Right cardiac atrium (tissue), 5 donors: ENCODE data around the gene MRTFA. TPM values are rescaled to one million over a fixed set of nuclear protein-coding genes. Genes with fewer than 3 reads are reported as not detected.

Experiments
- ATAC-seq, 2 donors: fragments of 200-7000 bp; cut with Tn5 transposase; one replicate each; pipeline versions ENCODE4 v1.8.0 to v1.9.1; 2020; ENCODE audit warnings: moderate library complexity in 2 of 2, mild to moderate bottlenecking in 1 of 2
- DNase-seq, 3 donors: peaks; one replicate each; pipeline ENCODE4 v3.0.0-alpha.2; 2020
- H3K27ac ChIP-seq: one replicate; pipeline ENCODE4 v1.5.1; 2013; ENCODE audit warnings: mild to moderate bottlenecking, low read length, control low read depth, moderate library complexity
- H3K27me3 ChIP-seq: one replicate; pipeline ENCODE4 v1.6.1; 2013; ENCODE audit not compliant: control insufficient read depth, insufficient read depth
- H3K4me1 ChIP-seq: one replicate; pipeline ENCODE4 v1.6.1; 2013; ENCODE audit warnings: low read length; ENCODE audit not compliant: control insufficient read depth, insufficient read depth
- H3K4me3 ChIP-seq: one replicate; pipeline ENCODE4 v1.5.1; 2013; ENCODE audit warnings: low read length, control low read depth
- H3K9me3 ChIP-seq: one replicate; pipeline ENCODE4 v1.6.1; 2013; ENCODE audit warnings: low read length; ENCODE audit not compliant: control insufficient read depth
- WGBS: extraction: QIAGEN DNeasy Blood & Tissue Kit; methylation state at CpG from one replicate; pipeline ENCODE4 v1.1.7; 2013; 5-methylcytosine and 5-hydroxymethylcytosine counted together
- intact Hi-C, 4 donors: fragments of 100-400 bp; cut with DNase I; formaldehyde crosslinking; loops; one replicate each; pipeline versions ENCODE4 v1.11.0 to v1.14.0; 2022 to 2023
- long read RNA-seq, 4 donors: library from polyadenylated mRNA; unstranded; transcript quantifications; one replicate each; pipeline ENCODE4 v2.0.0, GENCODE V29; 2020 to 2021
- polyA plus RNA-seq: library from polyadenylated mRNA; stranded (reverse); fragments of 200-250 nt; gene quantifications from one replicate; pipeline ENCODE4 v1.2.3, GENCODE V29; 2013
- total RNA-seq, 4 donors: library from RNA; stranded (reverse); fragmentation: NEBNext Ultra II Directional; extraction: Animal tissue kit (Norgen Biotek cat#: 25700); gene quantifications; one replicate each; pipeline ENCODE4 v1.2.1, GENCODE V29; 2021
- donor health status: healthy with polysubstance abuse.
- donor health status: DM: no; HTN: yes; CAD: no.
- donor health status: DM: no; HTN: no; CAD: no.
- donor health status: DM: no; HTN: yes; CAD: no; lungs with severe emphysema.
- donor health status: DM: yes; HTN: yes; CAD: no.

Gene MRTFA
- total RNA-seq (10 to 100 TPM; 29.3 to 40.2 (median 31.8) TPM), polyA plus RNA-seq (22.2 TPM)
- long read RNA-seq, donor 1, partial matches to known transcripts: 9 of 21 reads
- long read RNA-seq, donor 1, other reads (novel, unspliced or antisense): 9 of 21 reads
- long read RNA-seq, donor 2, partial matches to known transcripts: 4 of 9 reads
- long read RNA-seq, donor 2, other reads (novel, unspliced or antisense): 4 of 9 reads
- long read RNA-seq, donor 3, partial matches to known transcripts: 5 of 10 reads
- long read RNA-seq, donor 3, other reads (novel, unspliced or antisense): 5 of 10 reads
- long read RNA-seq, donor 4, partial matches to known transcripts: 4 of 7 reads
- long read RNA-seq, donor 4, other reads (novel, unspliced or antisense): 3 of 7 reads

DNA sequence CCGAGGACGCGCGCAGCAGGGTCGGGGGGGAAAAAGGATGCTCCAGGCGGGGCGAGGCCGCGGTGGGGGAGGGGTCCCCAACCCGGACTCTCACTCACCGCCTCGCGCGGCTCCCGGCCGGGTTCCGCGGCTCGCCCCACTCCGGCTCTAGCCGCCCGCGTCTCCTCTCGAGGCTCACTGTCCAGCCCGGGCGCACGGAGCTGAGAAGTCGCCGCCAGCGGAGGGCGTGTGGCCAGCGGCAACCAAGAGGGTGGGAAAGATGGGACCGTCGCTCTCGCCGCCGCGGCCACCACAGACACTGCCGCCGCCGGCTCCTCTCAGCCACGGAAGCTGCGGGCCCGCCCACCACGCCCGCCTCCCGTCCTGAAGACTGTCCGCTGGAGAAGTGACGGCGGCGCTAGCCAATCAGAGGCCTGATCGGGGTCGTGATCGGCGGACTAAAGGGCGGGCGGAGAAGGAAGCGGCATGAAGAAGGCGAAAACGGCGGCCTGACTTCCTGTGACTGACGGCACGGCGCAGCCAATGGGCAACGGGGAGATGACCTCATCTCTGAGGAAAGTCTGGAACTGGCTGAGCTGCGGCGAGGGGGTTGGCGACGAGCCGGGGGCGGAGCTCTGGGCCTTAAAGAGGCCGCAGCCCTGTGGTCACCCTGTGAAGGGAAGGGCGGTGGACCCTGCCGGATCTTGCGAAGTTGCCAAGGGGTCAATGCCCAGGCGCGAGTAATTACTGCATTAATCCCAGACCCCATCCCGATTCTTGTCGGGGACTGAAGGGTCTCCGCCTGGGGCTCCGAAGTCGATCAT is at the start of gene MRTFA:
Gene MRTFA, minus strand, starts transcription at position 340 of the 803 bp plus-strand sequence.
- peak; percentile 100 for DNase-seq
- peaks cover 4% of the 10 kb centered on the region for H3K4me1 ChIP-seq
- H3K4me3 ChIP-seq: peak within 1 kb of the TSS; percentile 81
- intact Hi-C loops: loop anchor here in 1 of 4 donors (5.0 kb wide), 2 partner anchors 124 to 204 kb away; no protein-coding TSS in a partner anchor
- H3K9me3 ChIP-seq: no peaks in the 10 kb centered on the region
- no peaks in the 10 kb centered on the region for H3K27me3 ChIP-seq
- peak; percentile 98 for ATAC-seq
- WGBS: under 1% methylated on average over 82 of the region's 82 CpGs
- H3K27ac ChIP-seq: peak within 1 kb of the TSS; percentile 86

DNA sequence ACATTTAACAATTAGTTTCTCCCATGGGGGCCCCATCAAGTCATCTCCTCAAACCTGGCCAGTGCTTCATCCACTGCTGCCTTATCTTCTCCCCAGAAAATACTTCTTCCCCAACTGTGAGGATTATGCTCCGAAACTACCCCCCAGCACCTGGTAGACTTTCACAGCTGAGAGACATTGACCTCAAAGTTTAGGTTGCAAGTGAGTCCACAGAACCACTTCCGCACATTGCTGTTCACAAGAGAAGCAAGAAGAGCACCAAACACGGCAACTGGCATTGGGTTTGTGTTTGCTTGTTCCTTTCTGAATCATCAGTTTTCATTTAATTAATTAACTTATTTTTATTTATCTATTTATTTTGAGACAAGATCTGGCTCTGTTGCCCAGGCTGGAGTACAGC is 48.9 kb upstream of the MRTFA start:
- Histone ChIP-seq H3K27me3 (no peaks in the 10 kb centered on the region), H3K4me1 (no peaks in the 10 kb centered on the region), H3K27ac (no peak overlapping the region), H3K9me3 (no peaks in the 10 kb centered on the region), H3K4me3 (no peak overlapping the region)
- WGBS: 97% methylated on average over 3 of the region's 3 CpGs
- DNase-seq: no peak
- ATAC-seq: no peak
- intact Hi-C loops: loop anchor here in 2 of 4 donors (10.0 kb wide), 1 partner anchor 69 kb away; no protein-coding TSS in a partner anchor

DNA sequence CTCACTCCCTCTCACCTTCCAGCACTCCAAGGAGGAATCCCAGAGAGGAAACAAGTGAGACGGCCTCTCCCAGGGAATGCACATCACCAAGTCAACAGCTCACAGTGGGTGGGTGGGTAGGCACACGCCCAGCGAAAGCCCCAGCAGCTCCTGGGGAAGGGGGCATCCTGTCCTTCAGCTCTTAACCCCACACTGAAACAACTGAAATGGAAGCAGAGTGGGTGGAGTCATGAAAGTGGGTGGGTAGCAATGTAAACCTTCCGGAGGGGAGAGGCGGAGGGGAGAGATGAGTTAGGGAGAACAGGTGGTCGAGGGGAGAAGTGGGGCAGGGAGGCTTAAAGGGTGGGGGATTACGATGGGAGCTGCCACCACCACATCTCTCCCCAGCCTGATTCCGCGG is 48.2 kb upstream of the MRTFA start:
- DNase-seq: no peak
- no peaks in the 10 kb centered on the region for H3K27me3 ChIP-seq
- H3K27ac ChIP-seq: no peak overlapping the region
- H3K9me3 ChIP-seq: no peaks in the 10 kb centered on the region
- no peak overlapping the region for H3K4me3 ChIP-seq
- intact Hi-C loops: loop anchor here in 3 of 4 donors (5.0 to 10.0 kb wide), 2 partner anchors 70 to 73 kb away; no protein-coding TSS in a partner anchor
- 56% methylated on average over 9 of the region's 9 CpGs for WGBS
- H3K4me1 ChIP-seq: no peaks in the 10 kb centered on the region
- ATAC-seq: no peak

DNA sequence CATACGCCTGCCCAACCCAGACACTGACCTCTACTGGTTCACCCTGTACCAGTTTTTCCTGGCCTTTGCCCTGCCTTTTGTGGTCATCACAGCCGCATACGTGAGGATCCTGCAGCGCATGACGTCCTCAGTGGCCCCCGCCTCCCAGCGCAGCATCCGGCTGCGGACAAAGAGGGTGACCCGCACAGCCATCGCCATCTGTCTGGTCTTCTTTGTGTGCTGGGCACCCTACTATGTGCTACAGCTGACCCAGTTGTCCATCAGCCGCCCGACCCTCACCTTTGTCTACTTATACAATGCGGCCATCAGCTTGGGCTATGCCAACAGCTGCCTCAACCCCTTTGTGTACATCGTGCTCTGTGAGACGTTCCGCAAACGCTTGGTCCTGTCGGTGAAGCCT is 44.9 kb upstream of the MRTFA start:
- Histone ChIP-seq H3K4me1 (peaks cover 8% of the 10 kb centered on the region), H3K9me3 (no peaks in the 10 kb centered on the region), H3K27me3 (no peaks in the 10 kb centered on the region), H3K4me3 (no peak overlapping the region), H3K27ac (no peak overlapping the region)
- no peak for ATAC-seq
- DNase-seq: peak in 1 of 3 donors; percentile 51
- intact Hi-C loops: loop anchor here in 3 of 4 donors (5.0 to 10.0 kb wide), 2 partner anchors 73 to 76 kb away; no protein-coding TSS in a partner anchor
- WGBS: 94% methylated on average over 19 of the region's 19 CpGs

DNA sequence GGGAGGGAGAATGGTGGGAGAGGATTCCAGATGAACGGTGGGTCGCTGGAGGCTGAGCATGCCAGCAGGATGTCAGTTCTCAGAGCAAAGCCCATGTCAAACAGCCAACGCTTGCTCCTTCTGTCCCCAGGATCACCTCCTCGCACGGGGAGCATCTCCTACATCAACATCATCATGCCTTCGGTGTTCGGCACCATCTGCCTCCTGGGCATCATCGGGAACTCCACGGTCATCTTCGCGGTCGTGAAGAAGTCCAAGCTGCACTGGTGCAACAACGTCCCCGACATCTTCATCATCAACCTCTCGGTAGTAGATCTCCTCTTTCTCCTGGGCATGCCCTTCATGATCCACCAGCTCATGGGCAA is 44.3 kb upstream of the MRTFA start:
- Histone ChIP-seq H3K27ac (no peak overlapping the region), H3K27me3 (no peaks in the 10 kb centered on the region), H3K4me3 (no peak overlapping the region), H3K9me3 (no peaks in the 10 kb centered on the region), H3K4me1 (peaks cover 8% of the 10 kb centered on the region)
- DNase-seq (peak in 1 of 3 donors; percentile 16), ATAC-seq (no peak)
- intact Hi-C loops: loop anchor here in 3 of 4 donors (5.0 to 10.0 kb wide), 2 partner anchors 74 to 76 kb away; no protein-coding TSS in a partner anchor
- 84% methylated on average over 15 of the region's 15 CpGs for WGBS

GRCh38 chr22:40679964-40680818 is 43.7 kb upstream of the MRTFA start:
- intact Hi-C loops: loop anchor here in 3 of 4 donors (5.0 to 10.0 kb wide), 2 partner anchors 75 to 77 kb away; no protein-coding TSS in a partner anchor

GRCh38 chr22:40679249-40679963 is 42.9 kb upstream of the MRTFA start, which contains the start of gene MCHR1:
Gene MCHR1 (plus strand): TSS chr22:40679484. CDS start chr22:40679653, 169 bp downstream.
- no peak for DNase-seq
- intact Hi-C loops: no loop called here
- H3K4me1 ChIP-seq: peaks cover 8% of the 10 kb centered on the region
- peak; percentile 33 to 35 for ATAC-seq
- no peaks in the 10 kb centered on the region for H3K9me3 ChIP-seq
- peak within 1 kb of the TSS; percentile 36 for H3K4me3 ChIP-seq
- WGBS: 10% methylated on average over 21 of the region's 21 CpGs
- H3K27me3 ChIP-seq: no peaks in the 10 kb centered on the region
- peak within 1 kb of the TSS; percentile 22 for H3K27ac ChIP-seq

More at GRCh38 chr22:40679964-40680818, 43.7 kb upstream of the MRTFA start:
- ATAC-seq (peak; percentile 18 to 19), DNase-seq (no peak)
- no peaks in the 10 kb centered on the region for H3K27me3 ChIP-seq
- H3K27ac ChIP-seq: peak overlapping the region; percentile 22
- H3K4me3 ChIP-seq: peak overlapping the region; percentile 36
- 32% methylated on average over 9 of the region's 9 CpGs for WGBS
- peaks cover 8% of the 10 kb centered on the region for H3K4me1 ChIP-seq
- no peaks in the 10 kb centered on the region for H3K9me3 ChIP-seq

- Histone ChIP-seq H3K4me1 (peaks cover 8% of the 10 kb centered on the region), H3K27me3 (no peaks in the 10 kb centered on the region), H3K4me3 (peak overlapping the region; percentile 36), H3K9me3 (no peaks in the 10 kb centered on the region), H3K27ac (no peak overlapping the region)
- intact Hi-C loops: no loop called here
- DNase-seq (no peak), ATAC-seq (no peak)
- 52% methylated on average over 14 of the region's 14 CpGs for WGBS
These were observed 42.2 kb upstream of the MRTFA start for GRCh38 chr22:40678493-40679248.

GRCh38 chr22:40676644-40677043 is 40.1 kb upstream of the MRTFA start:
- WGBS: 95% methylated on average over 3 of the region's 3 CpGs
- H3K9me3 ChIP-seq: no peaks in the 10 kb centered on the region
- DNase-seq (no peak), ATAC-seq (no peak)
- H3K27ac ChIP-seq: no peak overlapping the region
- peaks cover 8% of the 10 kb centered on the region for H3K4me1 ChIP-seq
- H3K4me3 ChIP-seq: no peak overlapping the region
- intact Hi-C loops: no loop called here
- no peaks in the 10 kb centered on the region for H3K27me3 ChIP-seq
